ENCODE measurements around the gene CHMP2A.

CHMP2A gene

DNA sequence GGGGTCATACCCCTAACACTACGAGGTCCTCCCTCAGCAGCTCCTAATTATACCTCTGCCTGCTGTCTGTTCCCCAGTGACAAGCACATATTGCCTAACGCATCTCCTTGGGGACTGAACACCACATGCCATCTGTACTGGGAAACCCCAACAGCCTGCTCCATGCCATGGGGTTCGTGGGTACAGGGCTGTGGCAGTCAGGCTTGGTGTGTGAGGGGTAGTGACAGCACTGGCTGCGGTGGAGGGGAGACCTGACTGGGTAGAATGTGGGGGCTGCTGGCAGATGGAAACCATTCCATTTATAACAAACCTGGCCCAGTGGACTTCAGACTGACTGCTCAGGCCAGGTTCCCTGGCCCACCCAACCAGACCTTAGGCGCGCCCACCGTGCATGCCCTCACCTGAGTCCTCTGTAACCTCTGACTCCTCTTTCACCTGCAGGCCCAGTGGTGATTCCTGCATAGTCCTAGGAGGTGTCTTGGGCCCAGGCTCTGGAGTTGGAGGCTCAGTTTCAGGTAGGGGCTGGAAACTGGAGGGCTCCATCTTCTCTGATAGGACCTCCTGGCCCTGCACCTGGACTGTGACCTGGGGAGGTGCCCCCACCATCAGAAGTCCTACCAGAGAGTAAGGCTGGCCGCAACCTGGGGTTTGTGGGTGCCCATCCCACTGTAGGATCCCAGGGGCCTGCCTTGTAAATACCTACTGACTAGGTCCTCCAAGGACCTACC is 15.2 kb upstream of the CHMP2A start:
- no peak for DNase-seq

DNA sequence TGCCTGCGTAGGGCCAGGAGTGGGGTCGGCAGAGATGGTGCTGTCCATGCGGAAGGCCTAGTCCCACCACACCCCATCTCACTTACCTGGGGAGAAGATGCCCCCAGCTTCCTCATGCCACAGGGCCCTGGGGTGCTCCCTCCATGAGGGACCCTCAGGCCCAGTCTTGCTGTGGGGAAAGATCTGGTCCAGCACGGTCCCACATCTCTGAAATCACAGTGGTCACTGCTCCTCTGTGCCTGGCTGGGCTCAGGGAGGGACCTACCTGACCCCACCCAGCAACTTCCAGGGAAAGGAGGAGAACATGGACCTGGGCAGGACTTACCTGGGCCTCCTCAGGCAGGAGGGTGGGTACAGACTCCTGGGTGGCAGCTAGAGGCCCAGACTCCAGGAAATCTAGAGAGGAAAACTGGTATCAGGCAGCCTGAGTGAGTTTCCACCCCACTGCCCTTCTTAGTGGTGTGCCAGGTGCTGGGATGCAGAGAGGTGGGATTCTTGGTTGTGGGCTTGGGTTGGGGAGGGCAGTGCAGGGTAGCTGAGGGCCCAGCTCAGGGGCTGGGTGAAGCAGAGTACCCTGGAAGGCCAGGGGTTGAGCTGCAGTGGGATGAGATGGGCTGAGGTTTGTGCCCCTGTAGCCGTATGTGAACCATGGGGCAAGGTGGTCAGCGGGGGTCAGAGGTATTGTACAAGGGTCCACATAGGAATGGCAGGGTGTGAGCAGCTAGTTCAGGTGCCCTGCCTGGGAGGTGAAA is 14.5 kb upstream of the CHMP2A start:
- no peak for DNase-seq

DNA sequence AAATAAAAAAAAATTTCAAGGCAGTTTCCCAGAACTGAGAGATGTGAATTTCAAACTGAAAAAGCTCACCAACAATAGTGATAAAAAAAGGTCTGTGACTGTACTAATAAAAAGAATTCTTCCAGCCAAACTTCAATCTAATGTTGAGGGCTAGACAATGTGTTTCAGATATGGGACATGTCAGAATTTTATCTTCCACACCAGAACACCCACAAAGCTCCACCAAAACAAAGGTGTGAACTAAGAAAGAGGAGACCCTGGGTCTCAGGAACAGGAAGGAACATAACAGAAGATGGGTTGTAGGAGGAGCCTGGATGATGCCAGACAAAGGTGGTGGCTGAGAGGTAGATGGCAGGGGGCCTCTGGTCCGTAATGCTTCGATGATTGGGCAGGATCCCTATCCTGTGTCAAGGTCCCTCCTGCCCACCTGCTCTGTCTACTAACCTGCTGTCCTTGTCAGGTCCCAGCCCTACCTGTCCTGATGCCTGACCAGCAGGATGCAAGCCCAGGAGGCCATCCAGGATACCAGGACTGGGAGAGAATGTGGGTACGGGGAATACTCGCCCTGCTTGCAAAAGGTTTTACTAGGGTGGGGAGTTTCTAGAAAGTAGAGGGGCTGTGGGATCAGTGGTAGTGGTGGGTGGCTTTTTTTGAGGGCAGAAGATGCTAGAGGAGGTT is 13.7 kb upstream of the CHMP2A start:
- DNase-seq = no peak

DNA sequence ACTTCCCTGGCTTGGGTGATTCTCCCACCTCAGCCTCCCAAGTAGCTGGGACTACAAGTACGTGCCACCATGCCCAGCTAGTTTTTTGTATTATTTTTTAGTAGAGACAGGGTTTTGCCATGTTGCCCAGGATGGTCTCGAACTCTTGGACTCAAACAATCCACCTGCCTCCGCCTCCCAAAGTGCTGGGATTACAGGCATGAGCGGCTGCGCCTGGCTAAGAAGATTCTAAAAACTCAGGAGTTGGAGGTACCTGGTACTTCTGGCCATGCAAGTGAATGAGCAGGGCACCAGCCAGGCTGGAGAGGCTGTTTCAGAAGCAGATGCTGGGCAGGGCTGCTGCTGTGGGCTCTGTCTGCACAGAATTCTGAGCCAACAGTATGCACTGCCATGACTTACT is 12.1 kb upstream of the CHMP2A start:
- DNase-seq = no peak

DNA sequence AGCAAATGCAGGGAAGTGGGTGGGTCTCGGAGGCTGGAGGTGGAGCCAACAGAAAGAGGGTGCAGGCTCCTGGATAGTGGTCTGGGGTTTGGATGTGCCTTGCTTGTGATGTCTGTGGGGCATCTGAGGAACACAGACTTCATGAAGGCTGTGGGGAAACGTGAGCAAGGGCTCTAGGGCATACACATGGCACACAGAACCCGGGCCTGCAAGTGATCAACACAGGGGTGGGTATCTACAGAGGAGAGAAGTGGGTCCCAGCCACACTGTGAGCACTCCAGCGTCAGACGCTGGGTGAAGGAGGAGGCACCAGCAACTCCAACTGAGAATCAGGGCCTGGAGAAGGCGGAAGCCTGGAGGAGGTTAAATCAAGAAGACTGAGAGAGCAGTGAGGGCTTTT is 8.9 kb upstream of the CHMP2A start:
- DNase-seq = no peak

DNA sequence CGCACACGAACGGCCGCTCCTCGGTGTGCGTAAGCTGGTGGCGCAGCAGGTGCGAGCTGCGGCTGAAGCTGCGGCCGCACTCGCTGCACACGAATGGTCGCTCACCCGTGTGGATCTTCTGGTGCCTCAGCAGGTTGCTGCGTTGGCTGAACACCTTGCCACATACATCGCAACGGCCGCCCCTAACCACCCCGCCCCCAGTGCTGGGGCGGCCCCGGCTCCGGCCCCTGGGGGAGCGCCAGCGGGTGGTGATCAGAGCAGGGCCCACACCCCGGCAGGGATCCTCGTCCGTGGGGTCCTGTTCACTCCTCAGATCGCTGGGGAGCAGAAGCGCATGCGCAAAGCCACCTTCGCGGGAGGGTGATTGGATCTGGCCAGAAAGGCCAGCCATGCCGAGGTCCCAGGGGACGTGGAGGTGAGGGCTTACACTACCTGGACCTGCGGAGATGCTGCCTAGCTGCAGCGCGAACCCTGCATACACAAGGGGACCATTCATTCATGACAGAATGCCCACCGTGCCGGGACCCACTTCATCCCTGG is 8.2 kb upstream of the CHMP2A start:
- DNase-seq = no peak

DNA sequence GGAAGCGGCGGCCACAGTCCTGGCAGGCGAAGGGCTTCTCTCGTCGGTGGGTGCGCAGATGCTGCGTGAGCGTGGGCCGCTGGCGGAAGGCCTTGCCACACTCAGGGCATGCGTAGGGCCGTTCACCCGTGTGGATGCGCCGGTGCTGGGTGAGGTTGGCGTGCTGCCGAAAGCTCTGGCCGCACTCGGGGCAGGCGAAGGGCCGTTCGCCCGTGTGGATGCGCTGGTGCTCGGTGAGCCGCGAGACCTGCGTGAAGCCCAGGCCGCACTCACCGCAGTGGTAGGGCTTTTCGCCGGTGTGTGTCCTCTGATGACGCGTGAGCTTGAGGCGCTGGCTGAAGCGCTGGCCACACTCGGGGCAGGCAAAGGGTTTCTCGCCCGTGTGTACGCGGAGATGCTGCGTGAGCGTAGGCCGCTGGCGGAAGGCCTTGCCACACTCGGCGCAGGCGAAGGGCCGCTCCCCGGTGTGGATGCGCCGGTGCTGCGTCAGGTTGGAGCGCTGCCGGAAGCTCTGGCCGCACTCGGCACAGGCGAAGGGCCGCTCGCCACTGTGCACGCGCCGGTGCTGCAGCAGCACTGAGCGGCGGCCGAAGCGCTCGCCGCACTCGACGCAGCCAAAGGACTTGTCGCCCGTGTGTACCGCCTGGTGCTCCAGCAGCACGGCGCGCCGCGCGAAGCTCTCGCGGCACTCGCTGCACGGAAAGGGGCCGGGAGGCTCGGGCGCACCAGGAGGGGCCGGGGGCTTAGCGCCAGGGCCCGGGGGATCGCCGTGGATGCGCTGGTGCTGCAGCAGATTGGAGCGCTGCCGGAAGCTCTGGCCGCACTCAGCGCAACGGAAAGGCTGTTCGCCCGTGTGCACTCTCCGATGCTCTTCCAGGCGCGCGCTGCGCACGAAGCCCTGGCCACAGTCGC is 7.5 kb upstream of the CHMP2A start:
- no peak for DNase-seq

DNA sequence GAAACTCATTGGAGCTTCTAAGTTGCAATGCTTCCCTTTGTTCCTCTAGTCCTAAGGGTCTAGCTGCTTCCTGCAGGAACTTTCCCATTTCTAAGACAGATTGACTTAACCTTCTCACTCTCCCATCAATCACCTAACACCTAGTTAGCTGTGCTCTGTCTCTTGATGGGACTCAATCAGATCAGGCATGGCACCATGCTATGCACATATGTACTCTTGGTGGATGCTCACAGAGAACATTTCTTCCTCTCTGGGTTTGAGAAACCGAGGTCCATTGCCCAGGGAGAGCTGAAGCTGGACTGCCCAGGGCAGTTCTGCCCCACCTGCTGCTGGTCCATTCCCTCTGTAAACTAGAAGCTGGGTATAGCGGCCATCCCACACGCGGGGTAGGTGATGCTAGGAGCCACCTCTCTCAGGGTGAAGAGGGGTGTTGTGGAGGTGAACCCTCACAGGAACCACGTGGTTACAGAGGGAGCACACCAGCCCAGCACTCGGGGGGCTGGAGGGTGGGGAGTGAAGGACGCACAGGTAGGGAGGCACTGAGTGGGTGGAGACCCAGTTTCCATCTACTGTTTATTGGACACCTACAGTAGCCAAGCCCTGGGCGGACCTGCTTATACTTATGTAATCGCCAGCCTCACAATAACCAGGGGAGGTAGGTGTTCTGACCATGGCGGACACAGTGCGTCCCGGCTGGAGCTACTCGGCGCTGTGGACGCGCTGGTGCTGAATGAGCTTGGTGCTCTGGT is 6.6 kb upstream of the CHMP2A start:
- DNase-seq = no peak

DNA sequence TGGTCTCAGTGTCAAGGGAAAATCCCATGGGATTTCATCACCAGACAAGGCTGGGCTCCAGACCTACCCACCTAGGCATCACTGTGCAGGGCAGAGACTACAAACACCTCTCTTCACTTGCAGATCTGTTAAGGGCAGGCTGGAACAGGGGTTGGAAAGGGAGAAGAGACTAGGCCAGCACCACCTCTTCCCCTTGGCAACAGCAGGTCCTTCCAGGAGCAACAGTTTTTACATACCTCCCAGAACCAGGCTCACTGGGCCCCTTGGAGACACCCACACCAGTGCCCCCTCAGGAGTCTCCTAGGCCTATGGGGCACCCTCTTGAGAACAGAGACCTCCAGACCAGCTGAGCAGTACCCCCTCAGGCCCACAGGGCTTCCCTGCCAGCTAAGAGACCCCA is 6.0 kb upstream of the CHMP2A start:
- DNase-seq = no peak

DNA sequence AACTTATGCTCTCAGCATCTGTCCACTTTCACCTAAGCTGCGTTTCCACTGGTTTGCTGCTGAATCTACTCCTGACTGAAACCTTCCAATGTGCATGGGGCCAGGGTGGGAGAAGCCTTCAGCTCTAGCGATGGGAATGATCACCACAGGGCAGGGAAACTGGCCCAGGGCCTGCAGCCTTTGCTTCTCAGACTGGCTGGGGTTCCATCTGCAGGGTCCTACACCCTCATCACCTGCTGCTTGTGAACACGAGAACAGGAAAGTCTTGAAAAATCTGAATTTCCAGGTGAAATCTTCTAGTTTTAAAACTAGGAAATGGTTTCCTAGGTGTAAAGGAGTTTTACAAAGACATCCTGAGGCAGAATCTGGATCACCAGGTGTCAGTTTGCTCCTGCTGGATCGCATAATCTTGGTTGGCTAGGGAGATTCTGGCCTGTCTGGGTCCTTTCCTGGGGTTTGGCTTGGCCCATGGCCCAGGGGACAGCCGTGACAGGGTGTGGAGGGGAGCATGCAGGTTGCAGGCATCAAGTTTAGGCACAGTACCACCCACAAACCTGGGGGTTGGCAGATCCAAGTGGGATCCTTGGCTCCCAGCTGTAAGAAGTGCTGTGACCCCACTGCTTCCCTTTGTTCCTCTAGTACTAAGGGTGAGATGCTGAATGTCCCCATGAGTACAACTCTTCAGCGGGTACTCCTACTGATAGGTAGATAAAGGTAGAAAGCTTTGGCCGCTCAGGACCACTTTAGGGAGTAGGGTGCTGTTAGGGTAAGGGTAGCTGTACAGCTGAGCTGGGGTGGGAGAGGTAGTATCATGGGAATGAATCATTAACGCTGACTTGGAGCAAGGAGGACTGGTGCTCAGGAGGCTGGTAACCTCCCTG is 5.3 kb upstream of the CHMP2A start:
- DNase-seq = no peak

DNA sequence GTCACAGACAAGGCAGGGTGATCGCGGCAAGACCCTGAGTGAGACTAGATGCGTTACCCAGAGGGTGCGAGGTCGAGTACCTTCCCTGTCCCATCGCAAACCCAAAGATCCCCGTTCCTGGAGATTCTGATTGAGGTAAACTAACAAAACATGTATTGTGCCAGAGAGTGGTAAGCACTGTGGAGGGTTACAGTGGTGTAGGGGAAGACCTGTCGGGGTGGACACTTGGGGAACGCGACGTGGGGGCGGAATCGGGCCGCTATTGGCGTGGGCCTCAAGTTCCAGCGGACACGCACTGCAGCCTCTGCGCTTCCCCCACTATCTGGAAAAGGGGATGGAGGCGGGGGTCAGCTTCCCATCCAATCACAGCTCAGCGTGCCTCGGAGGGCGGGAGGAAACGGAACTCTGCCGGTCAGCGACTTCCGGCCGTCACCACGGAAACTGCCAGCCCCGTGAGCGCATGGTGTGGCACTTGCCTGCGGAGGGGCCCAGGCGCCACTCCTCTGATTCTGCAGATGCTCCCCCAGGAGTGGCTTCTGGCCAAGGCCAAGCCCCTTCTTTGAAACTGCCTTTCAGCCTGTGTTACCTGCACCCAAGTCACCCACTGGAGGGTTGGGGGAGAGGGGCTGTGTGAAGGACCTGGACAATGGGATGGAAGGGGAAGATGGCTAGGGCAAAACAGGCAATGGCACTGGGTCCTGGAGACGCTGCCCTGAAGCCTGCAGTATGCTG is 4.5 kb upstream of the CHMP2A start:
- no peak for DNase-seq

DNA sequence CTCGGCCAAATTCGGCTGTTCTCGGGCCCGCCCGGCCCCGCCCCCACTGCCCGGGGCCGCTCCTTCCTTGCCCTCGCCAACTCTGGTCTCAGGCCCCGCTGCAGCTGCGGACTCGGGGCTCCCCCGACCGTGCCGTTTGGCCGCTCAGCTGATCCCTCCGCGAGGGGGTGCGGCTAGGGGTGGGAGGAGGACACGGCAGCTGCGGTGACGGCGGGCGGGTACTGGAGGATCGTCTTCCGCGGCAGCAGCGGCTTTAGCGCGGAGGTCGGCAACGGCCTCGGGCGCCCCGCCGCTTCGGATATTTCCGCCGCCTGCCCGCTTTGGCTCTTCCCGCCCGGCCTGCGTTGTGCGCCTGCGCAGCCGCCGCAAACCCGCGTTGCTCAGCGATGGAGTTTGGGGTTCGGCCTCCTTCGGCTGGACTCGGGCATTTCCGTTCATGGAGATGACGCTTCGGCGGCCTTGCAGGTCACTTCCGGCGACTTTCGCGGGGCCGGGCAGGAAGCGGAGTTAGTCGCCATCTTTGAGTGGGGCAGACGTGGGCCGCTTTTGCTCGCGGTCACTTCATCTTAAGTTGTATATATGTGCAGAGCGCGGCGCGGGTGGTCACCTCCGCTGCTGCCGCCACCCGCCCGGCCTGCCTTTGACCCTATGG is 3.8 kb upstream of the CHMP2A start:
- no peak for DNase-seq

DNA sequence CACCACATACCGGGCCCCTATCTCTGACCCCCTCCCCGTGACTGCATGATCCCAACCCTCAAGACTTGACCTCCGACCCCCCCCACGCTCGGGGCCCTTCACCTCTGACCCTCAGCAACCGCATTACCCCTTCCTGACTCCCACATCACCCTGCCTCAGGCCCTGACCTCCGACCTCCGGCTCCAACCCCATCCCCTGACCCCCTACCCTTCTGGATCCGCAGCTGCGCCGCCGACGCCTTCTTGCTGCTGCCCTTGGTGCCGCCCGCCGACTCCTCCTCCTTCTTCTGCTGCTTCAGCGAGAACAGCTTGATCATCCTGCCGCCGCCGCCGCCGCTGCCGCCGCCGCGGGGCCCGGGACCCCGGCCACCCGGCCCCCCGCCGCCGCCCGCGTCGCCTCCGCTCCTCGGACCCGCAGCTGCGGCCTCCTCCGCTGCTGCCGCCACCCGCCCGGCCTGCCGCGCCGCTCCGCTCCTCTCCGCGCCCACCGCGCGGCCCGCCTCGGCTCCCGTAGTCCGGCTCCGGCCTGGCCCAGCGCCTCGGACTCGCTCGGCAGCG is 3.2 kb upstream of the CHMP2A start, which contains the start of gene UBE2M:
Gene UBE2M, minus strand, starts transcription at position 546 of the 557 bp plus-strand sequence. Its CDS starts 230 bp downstream, at position 316.
- no peak for DNase-seq

DNA sequence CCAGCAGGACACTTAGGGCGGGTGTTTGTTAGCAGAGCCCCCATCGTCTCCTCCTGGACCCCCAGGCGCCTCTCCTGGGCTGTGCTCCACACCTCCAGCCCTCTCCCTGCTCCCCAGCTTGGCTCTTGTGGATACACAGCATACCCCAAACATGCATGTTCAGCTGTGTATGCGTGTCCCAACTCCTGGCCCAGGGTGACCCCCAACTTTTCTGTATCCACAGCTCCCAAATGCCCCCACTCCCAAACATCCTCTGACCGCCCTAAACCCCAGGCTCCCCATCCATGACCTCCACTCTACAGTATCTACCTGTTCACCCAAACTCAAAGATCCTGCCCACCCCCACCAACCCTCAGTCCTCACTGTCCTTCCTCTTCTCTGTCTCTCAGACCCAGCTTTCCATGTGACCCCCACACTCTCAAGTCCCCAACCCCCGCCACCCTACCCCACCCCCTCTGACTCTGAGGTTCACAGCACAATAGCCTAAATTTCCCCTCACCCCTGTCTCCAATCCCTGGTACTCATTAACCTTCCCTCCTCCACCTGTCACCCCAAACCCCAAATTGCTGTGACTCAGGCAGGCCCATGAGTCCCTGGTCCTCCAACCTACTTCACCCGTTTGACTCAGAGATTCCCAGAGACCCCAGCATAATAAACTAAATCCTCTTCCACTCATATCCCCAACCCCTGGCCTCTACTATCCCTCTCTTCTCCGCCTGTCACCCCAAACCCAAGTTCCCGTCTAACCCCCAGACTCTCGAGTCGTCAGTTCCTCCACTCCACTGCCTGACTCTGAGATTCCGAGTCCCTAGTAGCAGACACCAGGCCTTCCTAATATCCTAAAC is 2.5 kb upstream of the CHMP2A start:
- no peak for DNase-seq

DNA sequence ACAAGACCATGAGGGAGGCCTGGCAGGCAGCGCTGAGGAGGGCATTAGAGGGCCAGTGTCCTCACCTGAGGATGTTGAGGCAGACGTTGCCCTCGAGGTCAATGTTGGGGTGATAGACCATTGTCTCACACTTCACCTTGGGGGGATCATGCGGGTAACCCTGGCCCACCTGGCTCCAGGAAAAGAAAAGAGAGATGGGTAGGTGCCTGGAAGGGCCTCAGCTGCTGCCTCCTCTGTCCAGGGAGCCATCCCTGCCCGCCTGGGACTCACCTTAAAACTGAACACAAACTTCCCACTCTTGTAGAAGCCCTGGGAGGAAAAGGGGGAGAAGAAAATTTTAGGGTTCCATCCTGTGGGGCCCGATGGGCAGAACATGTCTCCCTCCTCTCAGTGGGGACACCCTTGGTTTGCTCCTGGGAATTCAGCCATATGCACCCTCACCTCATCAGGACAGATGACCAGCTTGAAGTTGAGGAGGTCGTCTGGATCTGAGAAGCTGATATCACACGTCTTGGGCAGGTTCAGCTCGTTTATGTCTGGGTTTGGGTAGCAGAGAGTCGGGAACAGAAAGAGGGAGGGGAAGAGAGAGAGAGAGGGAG is 1.8 kb upstream of the CHMP2A start:
- DNase-seq = no peak

DNA sequence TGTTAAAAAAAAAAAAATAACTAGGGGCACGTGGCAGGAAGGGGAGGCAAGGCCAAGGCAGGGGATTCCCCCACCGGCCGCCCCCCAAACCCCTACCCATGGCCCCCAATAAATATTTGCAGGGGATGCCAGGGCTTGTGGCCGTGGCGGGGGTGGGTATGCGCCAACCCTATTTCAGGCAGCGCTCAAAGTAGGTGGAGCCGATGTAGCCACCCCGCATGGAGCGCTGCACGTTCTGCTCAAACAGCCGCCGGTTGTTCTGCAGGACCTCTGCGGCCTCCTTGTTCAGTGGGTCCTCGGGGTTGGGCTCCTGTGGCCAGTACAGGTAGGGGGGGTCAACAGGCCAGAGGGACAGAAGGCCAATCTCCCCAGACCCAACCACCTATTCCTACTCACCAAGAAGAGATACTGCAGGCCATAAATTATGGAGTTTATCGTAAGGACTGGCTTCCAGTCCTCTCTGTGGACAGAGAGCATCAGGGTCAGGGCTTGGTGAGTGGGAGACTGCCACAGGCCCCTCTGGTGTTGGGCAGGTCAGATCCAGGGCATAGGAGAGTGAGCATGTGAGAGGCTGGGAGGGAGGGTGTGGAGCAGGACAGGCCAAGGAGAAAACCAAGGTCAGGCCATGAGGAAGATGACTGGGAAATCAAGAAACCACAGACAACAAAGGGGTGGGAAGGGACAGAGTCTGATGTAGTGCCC is 1.2 kb upstream of the CHMP2A start:
- DNase-seq = no peak

DNA sequence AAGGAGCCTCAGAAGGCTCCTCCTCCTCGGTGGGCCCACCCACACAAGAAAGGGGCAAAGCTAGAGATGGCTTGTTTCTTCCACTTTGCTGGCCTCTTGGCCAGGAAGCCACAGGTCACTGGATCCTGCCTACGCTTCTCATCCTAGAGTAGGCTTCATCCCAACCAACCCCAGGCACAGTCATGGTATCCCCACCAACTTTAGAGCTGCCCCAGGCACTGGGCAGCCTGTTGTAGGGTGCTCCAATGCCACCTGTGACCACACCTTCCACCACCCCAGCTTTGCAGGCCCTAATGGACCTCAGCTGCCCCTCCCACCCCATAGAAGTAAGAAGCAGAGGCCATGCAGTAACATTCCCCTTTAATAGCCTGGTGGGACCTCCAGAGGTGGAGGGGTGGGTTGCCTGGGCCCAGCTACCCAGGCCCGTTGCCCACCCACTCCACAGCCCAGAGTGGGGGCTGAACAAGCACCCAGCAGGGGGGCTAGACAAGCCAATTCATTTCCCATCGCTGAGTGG is 522 bp upstream of the CHMP2A start:
- no peak for DNase-seq
